K562 (cell line): ENCODE results near the gene SCAPER. TPM values are rescaled to one million over a fixed set of nuclear protein-coding genes. Genes with fewer than 3 reads are reported as not detected.

Experiments used
- ATAC-seq: fragments of 200-7000 bp; cut with Tn5 transposase; 3 replicates; pipeline ENCODE4 v1.9.1; 2020; ENCODE audit warnings: moderate library complexity
- BruUV-seq: library from RNA; stranded (reverse); fragments of 400-500 nt; replicated peaks from 2 replicates; lab custom pipeline; 2021; lab: Mats Ljungman, UMichigan
- CTCF ChIA-PET: fragments of 300-600 bp; formaldehyde crosslinking; extraction: SDS; loops from one replicate; lab custom pipeline; 2021; ENCODE audit warnings: low intra/inter-chr PET ratio; lab: Yijun Ruan, JAX
- POLR2A ChIA-PET: fragments of 300-600, 350-650 bp; sonication (Branson Sonifier 250); formaldehyde crosslinking; extraction: SDS; loops from one replicate; lab custom pipeline; 2021; ENCODE audit warnings: antibody characterized with exemption, inconsistent platforms; lab: Yijun Ruan, JAX
- DNase-seq, 4 experiments: peaks; one replicate each; pipeline versions ENCODE4 v3.0.0 to v3.0.0-alpha.2; 2011 to 2018; ENCODE audit warnings: low spot score in 3 of 4, mixed read lengths in 3 of 4; ENCODE audit errors: extremely low read depth in 1 of 4
- FAIRE-seq: peaks from 2 replicates; lab custom pipeline; 2011; peaks lifted over from hg19 to GRCh38; lab: Jason Lieb, UNC
- H2AFZ ChIP-seq: 2 replicates; pipeline ENCODE4 v1.6.0; 2011; ENCODE audit warnings: low read depth, low read length, control low read depth, inconsistent platforms
- H3K27ac ChIP-seq: fragments of 200-600 bp; 3 replicates; pipeline ENCODE4 v1.8.0; 2011; ENCODE audit warnings: low read depth, mild to moderate bottlenecking, control low read depth, inconsistent platforms, low read length, moderate library complexity, mixed read lengths; ENCODE audit errors: extremely low read depth
- H3K27me3 ChIP-seq, 2 experiments: fragments of 300-600 bp in 1 of 2; 2 replicates in 1 of 2; 3 replicates in 1 of 2; pipeline versions ENCODE4 v1.6.0 to v1.8.0; 2011; ENCODE audit warnings: inconsistent platforms in 2 of 2, low read length in 2 of 2, mild to moderate bottlenecking in 1 of 2, mixed read lengths in 1 of 2, moderate library complexity in 1 of 2; ENCODE audit not compliant: control insufficient read depth in 2 of 2, insufficient read depth in 2 of 2
- H3K36me3 ChIP-seq: fragments of 300-600 bp; 3 replicates; pipeline ENCODE4 v1.8.0; 2011; ENCODE audit warnings: mild to moderate bottlenecking, low read length, inconsistent platforms; ENCODE audit not compliant: control insufficient read depth, insufficient read depth
- H3K4me1 ChIP-seq, 2 experiments: fragments of 200-600 bp in 1 of 2; replicated peaks in 1 of 2; 2 replicates in 1 of 2; 3 replicates in 1 of 2; pipeline versions ENCODE4 v1.5.1 to v1.8.0; 2011; ENCODE audit warnings: inconsistent platforms in 2 of 2, low read length in 2 of 2, mild to moderate bottlenecking in 1 of 2, mixed read lengths in 1 of 2, moderate library complexity in 1 of 2; ENCODE audit not compliant: control insufficient read depth in 2 of 2, insufficient read depth in 2 of 2
- H3K4me2 ChIP-seq: 2 replicates; pipeline ENCODE4 v1.6.1; 2011; ENCODE audit warnings: low read length, control low read depth, inconsistent platforms, mixed read lengths; ENCODE audit not compliant: insufficient read depth
- H3K4me3 ChIP-seq: fragments of 200-600 bp; sonication (generic), shearing (Covaris generic); 2 replicates; pipeline ENCODE4 v1.5.1; 2016; ENCODE audit warnings: control low read depth, inconsistent platforms
- H3K79me2 ChIP-seq: fragments of 200-600 bp; 3 replicates; pipeline ENCODE4 v1.8.0; 2011; ENCODE audit warnings: low read length, inconsistent platforms; ENCODE audit not compliant: control insufficient read depth, insufficient read depth
- H3K9ac ChIP-seq, 2 experiments: 2 replicates each; pipeline versions ENCODE4 v1.6.0 to v1.6.1; 2011; ENCODE audit warnings: low read depth in 2 of 2, low read length in 2 of 2, control low read depth in 1 of 2, inconsistent platforms in 1 of 2, mild to moderate bottlenecking in 1 of 2, mixed read lengths in 1 of 2; ENCODE audit not compliant: insufficient read depth in 1 of 2
- H3K9me1 ChIP-seq: one replicate; pipeline ENCODE4 v1.6.0; 2011; ENCODE audit warnings: inconsistent platforms, mild to moderate bottlenecking, low read length, moderate library complexity; ENCODE audit not compliant: control insufficient read depth, insufficient read depth
- H3K9me3 ChIP-seq: replicated peaks from 2 replicates; pipeline ENCODE4 v1.5.1; 2011; ENCODE audit warnings: low read depth, low read length, inconsistent platforms; ENCODE audit not compliant: control insufficient read depth, insufficient read depth
- H4K20me1 ChIP-seq: replicated peaks from 2 replicates; pipeline ENCODE4 v1.6.1; 2011; ENCODE audit warnings: low read length, inconsistent platforms, mixed read lengths; ENCODE audit not compliant: control insufficient read depth, insufficient read depth
- MCM5 ChIP-seq: fragments of 450-650 bp; IDR thresholded peaks from 2 replicates; pipeline ENCODE4 v1.6.1; 2016; ENCODE audit warnings: low read depth
- POLR3G ChIP-seq: IDR thresholded peaks from 2 replicates; pipeline ENCODE4 v1.6.1; 2011; ENCODE audit not compliant: insufficient read length, insufficient replicate concordance; ENCODE audit errors: extremely low read depth
- RBM25 ChIP-seq: fragments of 200-400 bp; formaldehyde crosslinking; IDR thresholded peaks from 2 replicates; pipeline ENCODE4 v1.6.1; 2018; ENCODE audit warnings: low read length, low read depth, moderate library complexity; ENCODE audit not compliant: severe bottlenecking
- ZBTB33 ChIP-seq: sonication (generic); formaldehyde crosslinking; IDR thresholded peaks from 2 replicates; pipeline ENCODE4 v1.8.1; 2023; ENCODE audit warnings: mild to moderate bottlenecking, missing genetic modification reagents
- ZNF165 ChIP-seq: fragments of 250-450 bp; sonication (Bioruptor Pico); IDR thresholded peaks from 2 replicates; pipeline ENCODE4 v1.4.0; 2020; ENCODE audit warnings: borderline replicate concordance
- ZNF253 ChIP-seq: fragments of 250-450 bp; sonication (Bioruptor Pico); conservative IDR thresholded peaks from 2 replicates; pipeline ENCODE4 v1.6.1; 2021; ENCODE audit warnings: mild to moderate bottlenecking
- ZNF274 ChIP-seq: IDR thresholded peaks from 2 replicates; pipeline ENCODE4 v1.6.1; 2011; ENCODE audit warnings: low read depth, mild to moderate bottlenecking, low read length, moderate library complexity, borderline replicate concordance
- ZNF639 ChIP-seq, 2 experiments: fragments of 200-800 bp in 1 of 2; sonication (Bioruptor generic) in 1 of 2; sonication (generic) in 1 of 2; formaldehyde crosslinking in 1 of 2; IDR thresholded peaks in 1 of 2; conservative IDR thresholded peaks in 1 of 2; 2 replicates each; pipeline versions ENCODE4 v1.5.0 to v1.6.1; 2016 to 2020; ENCODE audit warnings: missing compliant biosample characterization in 1 of 2, missing genetic modification characterization in 1 of 2, missing genetic modification reagents in 1 of 2
- WGBS: fragments of 100-300 bp; shearing (Covaris generic); methylation state at CpG from one replicate; pipeline ENCODE4 v1.1.6; 2016; ENCODE audit warnings: low coverage, mixed read lengths; ENCODE audit not compliant: insufficient coverage; ENCODE audit errors: missing lambda C conversion rate; 5-methylcytosine and 5-hydroxymethylcytosine counted together
- in situ Hi-C: fragments of 300-500 bp; cut with MboI; formaldehyde crosslinking; loops from 4 replicates; pipeline ENCODE4 v1.15.0; 2018; ENCODE audit warnings: inconsistent platforms, mixed read lengths
- intact Hi-C: fragments of 100-400 bp; cut with micrococcal nuclease; formaldehyde crosslinking; loops from 2 replicates; pipeline ENCODE4 v1.14.2; 2022
- polyA plus RNA-seq, 8 experiments: library from polyadenylated mRNA; depleted of rRNA in 4 of 8; stranded (reverse) in 5 of 8; unstranded in 3 of 8; fragments of >200 nt; fragmentation: Nextera tagmentation in 2 of 8; fragmentation: Illumina TruSeq in 1 of 8; extraction: Ambion mirVana in 2 of 8; extraction: Trizol in 1 of 8; gene quantifications; 2 replicates each; pipeline versions ENCODE4 v1.2.1 to v1.2.3, GENCODE V29; 2011 to 2014; ENCODE audit warnings: inconsistent platforms in 1 of 8, missing spikeins in 1 of 8
- total RNA-seq, 7 experiments: library from RNA; depleted of rRNA in 6 of 7; stranded (reverse); fragments of >200 nt in 6 of 7; fragmentation: Illumina TruSeq in 2 of 7; extraction: Trizol in 2 of 7; gene quantifications; 2 replicates each; pipeline versions ENCODE4 v1.2.1 to v1.2.3, GENCODE V29; 2011 to 2021; ENCODE audit warnings: low replicate concordance in 1 of 7
- TF ChIP-seq, protein P1 (sequence below): fragments of 450-650 bp; IDR thresholded peaks from 2 replicates; pipeline ENCODE4 v1.6.1; 2014; ENCODE audit warnings: low read depth, mild to moderate bottlenecking, moderate library complexity, borderline replicate concordance

The SCAPER gene
- total and polyA plus RNA-seq, 9 of the 15 experiments (the other 6 are each of a cell fraction or from before 2014, with no cell fraction given) = 1.3 to 5.7 (median 3.2) TPM

DNA sequence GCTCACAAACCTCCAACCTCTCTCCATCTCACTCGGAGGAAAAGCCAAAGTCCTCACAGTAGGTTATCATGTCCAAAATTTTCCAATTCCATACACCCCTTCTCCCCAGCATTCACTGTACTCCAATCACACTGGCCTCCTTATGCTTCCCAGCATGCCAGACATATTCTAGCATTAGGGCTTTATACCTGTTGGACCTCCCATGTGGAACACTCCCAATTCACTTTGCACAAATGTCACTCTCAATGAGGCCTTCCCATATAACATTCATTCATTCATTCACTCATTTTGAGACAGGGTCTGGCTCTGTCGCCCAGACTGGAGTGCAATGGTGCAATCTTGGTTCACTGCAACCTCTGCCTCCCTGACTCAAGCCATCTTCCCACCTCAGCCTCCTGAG, 19.9 kb downstream of the SCAPER start:
- in situ Hi-C loops = no loop called here
- ChIA-PET POLR2A (interaction anchor here (0.8 kb wide), 1 partner anchor 23 kb away, joined by 3 read pairs; no protein-coding TSS in a partner anchor), CTCF (no interaction called here)
- Histone ChIP-seq H3K4me1 (no peaks in the 10 kb centered on the region; a peak in 1 of 5 replicates), H3K4me3 (no peak overlapping the region), H3K36me3 (no peaks in the 10 kb centered on the region), H3K9me1 (no peaks in the 10 kb centered on the region), H3K9ac (no peak overlapping the region), H3K4me2 (no peak overlapping the region), H3K79me2 (no peaks in the 10 kb centered on the region), H3K9me3 (no peaks in the 10 kb centered on the region), H3K27ac (no peak overlapping the region), H4K20me1 (no peaks in the 10 kb centered on the region), H3K27me3 (no peaks in the 10 kb centered on the region), H2AFZ (no peak overlapping the region)
- no peak for TF ChIP-seq ZNF274
- BruUV-seq = no TSS peak
- WGBS = 34% methylated on average over 2 of the region's 2 CpGs
- no peak for FAIRE-seq
- no peak for DNase-seq
- intact Hi-C loops = no loop called here
- ATAC-seq = no peak

DNA sequence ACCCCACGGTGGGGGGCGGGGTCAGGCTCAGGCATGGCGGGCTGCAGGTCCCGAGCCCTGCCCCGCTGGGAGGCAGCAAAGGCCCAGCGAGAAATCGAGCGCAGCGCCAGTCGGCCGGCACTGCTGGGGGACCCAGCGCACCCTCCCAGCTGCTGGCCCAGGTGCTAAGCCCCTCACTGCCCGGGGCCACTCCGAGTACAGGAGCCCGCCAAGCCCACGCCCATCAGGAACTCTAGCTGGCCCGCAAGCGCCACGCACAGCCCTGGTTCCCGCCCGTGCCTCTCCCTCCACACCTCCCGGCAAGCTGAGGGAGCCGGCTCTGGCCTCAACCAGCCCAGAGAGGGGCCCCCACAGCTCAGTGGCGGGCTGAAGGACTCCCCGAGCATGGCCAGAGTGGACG, 29.2 kb downstream of the SCAPER start:
- Histone ChIP-seq H3K9ac (no peak overlapping the region), H3K79me2 (no peaks in the 10 kb centered on the region), H3K9me1 (no peaks in the 10 kb centered on the region), H3K27me3 (no peaks in the 10 kb centered on the region), H3K36me3 (no peaks in the 10 kb centered on the region), H4K20me1 (no peaks in the 10 kb centered on the region), H2AFZ (no peak overlapping the region), H3K27ac (no peak overlapping the region), H3K4me1 (no peaks in the 10 kb centered on the region), H3K9me3 (no peaks in the 10 kb centered on the region), H3K4me3 (no peak overlapping the region), H3K4me2 (no peak overlapping the region)
- no peak for FAIRE-seq
- ChIA-PET POLR2A (no interaction called here), CTCF (no interaction called here)
- BruUV-seq = no TSS peak
- in situ Hi-C loops = no loop called here
- WGBS = 89% methylated on average over 23 of the region's 26 CpGs
- DNase-seq = no peak
- intact Hi-C loops = no loop called here
- no peak for ATAC-seq
- no peak for TF ChIP-seq MCM5
- TF ChIP-seq ZBTB33 (CRISPR knock-in tag) = no peak
- no peak for TF ChIP-seq ZNF253
- TF ChIP-seq ZNF165 (CRISPR knock-in tag) = no peak
- no peak for TF ChIP-seq RBM25
- TF ChIP-seq, protein P1, sequence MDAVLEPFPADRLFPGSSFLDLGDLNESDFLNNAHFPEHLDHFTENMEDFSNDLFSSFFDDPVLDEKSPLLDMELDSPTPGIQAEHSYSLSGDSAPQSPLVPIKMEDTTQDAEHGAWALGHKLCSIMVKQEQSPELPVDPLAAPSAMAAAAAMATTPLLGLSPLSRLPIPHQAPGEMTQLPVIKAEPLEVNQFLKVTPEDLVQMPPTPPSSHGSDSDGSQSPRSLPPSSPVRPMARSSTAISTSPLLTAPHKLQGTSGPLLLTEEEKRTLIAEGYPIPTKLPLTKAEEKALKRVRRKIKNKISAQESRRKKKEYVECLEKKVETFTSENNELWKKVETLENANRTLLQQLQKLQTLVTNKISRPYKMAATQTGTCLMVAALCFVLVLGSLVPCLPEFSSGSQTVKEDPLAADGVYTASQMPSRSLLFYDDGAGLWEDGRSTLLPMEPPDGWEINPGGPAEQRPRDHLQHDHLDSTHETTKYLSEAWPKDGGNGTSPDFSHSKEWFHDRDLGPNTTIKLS = no peak
- no peak for TF ChIP-seq ZNF639 (CRISPR knock-in tag; conservative IDR thresholded peaks at IDR 0.05 in 1 of 2, IDR thresholded peaks at IDR 0.05 in 1 of 2)
- TF ChIP-seq POLR3G = no peak
